Measurements from ENCODE around the gene ALG2.

- TF ChIP-seq POLR2A (IDR thresholded peaks at IDR 0.05) (no peak), CTCF (IDR thresholded peaks at IDR 0.05) (peak; percentile 63 to 82 (median 71))
Measured at GRCh38 chr9:99266255-99267023, 44.7 kb upstream of the ALG2 start.
